B cell (primary cell): ENCODE measurements around the gene PNKD. TPM values are rescaled to one million over a fixed set of nuclear protein-coding genes. Genes with fewer than 3 reads are reported as not detected.
A peak's percentile ranks its signal among the peaks of the same experiment; 100 is the strongest.

Source experiments
- ATAC-seq: fragments of 200-7000 bp; cut with Tn5 transposase; one replicate; pipeline ENCODE4 v1.10.0; 2021; ENCODE audit warnings: low read depth, mild to moderate bottlenecking, moderate number of reproducible peaks, moderate library complexity
- CTCF ChIA-PET: fragments of 350-600 bp; sonication (Branson Sonifier 250); formaldehyde crosslinking; loops from one replicate; lab custom pipeline; 2021; ENCODE audit warnings: antibody characterized with exemption, inconsistent platforms; lab: Charles Lee
- POLR2A ChIA-PET: fragments of 350-600 bp; sonication (Branson Sonifier 250); formaldehyde crosslinking; loops from one replicate; lab custom pipeline; 2021; ENCODE audit warnings: antibody characterized with exemption; lab: Charles Lee
- DNase-seq: peaks from one replicate; pipeline ENCODE4 v3.0.0; 2013
- H2AFZ ChIP-seq: 2 replicates; pipeline ENCODE4 v1.6.1; 2012; ENCODE audit warnings: mild to moderate bottlenecking, low read depth, low read length; ENCODE audit not compliant: insufficient read depth, poor library complexity, severe bottlenecking
- H3K27ac ChIP-seq, 2 donors: 1 replicate in 1 of 2; 2 replicates in 1 of 2; pipeline ENCODE4 v1.5.1; 2012 to 2013; ENCODE audit warnings: low read length in 2 of 2, mild to moderate bottlenecking in 2 of 2, moderate library complexity in 1 of 2
- H3K27me3 ChIP-seq, 4 experiments: fragments of 200-600 bp in 1 of 4; sonication (generic) in 1 of 4; replicated peaks in 1 of 4; 1 replicate in 2 of 4; 2 replicates in 2 of 4; pipeline versions ENCODE4 v1.6.1 to v1.7.0; 2013 to 2016; ENCODE audit warnings: low read length in 3 of 4, mild to moderate bottlenecking in 2 of 4, mixed read lengths in 1 of 4, moderate library complexity in 1 of 4; ENCODE audit not compliant: insufficient read depth in 4 of 4, control insufficient read depth in 3 of 4; ENCODE audit errors: control extremely low read depth in 1 of 4
- H3K36me3 ChIP-seq, 2 experiments: replicated peaks in 1 of 2; 1 replicate in 1 of 2; 2 replicates in 1 of 2; pipeline versions ENCODE4 v1.6.1 to v1.7.1; 2013; ENCODE audit warnings: low read length in 1 of 2; ENCODE audit not compliant: insufficient read depth in 2 of 2, control insufficient read depth in 1 of 2; ENCODE audit errors: control extremely low read depth in 1 of 2, extremely low read depth in 1 of 2
- H3K4me1 ChIP-seq, 2 donors: fragments of 200-600 bp in 1 of 2; sonication (generic) in 1 of 2; 1 replicate in 1 of 2; 2 replicates in 1 of 2; pipeline versions ENCODE4 v1.5.1 to v1.6.1; 2013 to 2017; ENCODE audit warnings: low read length in 2 of 2; ENCODE audit not compliant: control insufficient read depth in 2 of 2, insufficient read depth in 2 of 2
- H3K4me2 ChIP-seq: replicated peaks from 2 replicates; pipeline ENCODE3; 2012; ENCODE audit warnings: mild to moderate bottlenecking, low read depth, low read length; ENCODE audit not compliant: poor library complexity, severe bottlenecking
- H3K4me3 ChIP-seq, 5 experiments: fragments of 200-600 bp in 1 of 5; sonication (generic) in 1 of 5; 1 replicate in 3 of 5; 2 replicates in 2 of 5; pipeline versions ENCODE4 v1.5.1 to v1.7.0; 2011 to 2016; ENCODE audit warnings: low read length in 4 of 5, mild to moderate bottlenecking in 4 of 5, low read depth in 2 of 5, control low read depth in 1 of 5, moderate library complexity in 1 of 5; ENCODE audit not compliant: insufficient read depth in 1 of 5; ENCODE audit errors: control extremely low read depth in 1 of 5, extremely low read depth in 1 of 5
- H3K79me2 ChIP-seq: fragments of 200-600 bp; sonication (generic); one replicate; pipeline ENCODE4 v1.6.0; 2016; ENCODE audit warnings: low read length; ENCODE audit not compliant: control insufficient read depth, insufficient read depth
- H3K9ac ChIP-seq: fragments of 200-600 bp; sonication (generic); 2 replicates; pipeline ENCODE4 v1.6.1; 2017; ENCODE audit warnings: mild to moderate bottlenecking, low read length, moderate library complexity
- H3K9me3 ChIP-seq, 3 donors: one replicate each; pipeline versions ENCODE4 v1.6.1 to v1.7.1; 2013; ENCODE audit warnings: low read length in 2 of 3; ENCODE audit not compliant: control insufficient read depth in 2 of 3, insufficient read depth in 1 of 3; ENCODE audit errors: control extremely low read depth in 1 of 3
- H4K20me1 ChIP-seq: 2 replicates; pipeline ENCODE4 v1.6.0; 2012; ENCODE audit warnings: mild to moderate bottlenecking, low read length; ENCODE audit not compliant: insufficient read depth, control insufficient read depth, poor library complexity, severe bottlenecking
- H3K27ac Mint-ChIP-seq: one replicate; pipeline ENCODE4 v1.8.0; 2021; ENCODE audit warnings: mixed read lengths
- H3K27me3 Mint-ChIP-seq: one replicate; pipeline ENCODE4 v1.8.0; 2021; ENCODE audit warnings: mixed read lengths
- H3K4me1 Mint-ChIP-seq: one replicate; pipeline ENCODE4 v1.8.0; 2021; ENCODE audit warnings: mixed read lengths
- H3K4me3 Mint-ChIP-seq: one replicate; pipeline ENCODE4 v1.8.0; 2021; ENCODE audit warnings: mixed read lengths
- H3K9me3 Mint-ChIP-seq: one replicate; pipeline ENCODE4 v1.8.0; 2022; ENCODE audit warnings: mixed read lengths; ENCODE audit not compliant: insufficient read depth
- CTCF ChIP-seq: fragments of 200-600 bp; IDR thresholded peaks from one replicate; pipeline ENCODE4 v1.8.0; 2022; ENCODE audit warnings: antibody characterized with exemption, mild to moderate bottlenecking
- EZH2 ChIP-seq: IDR thresholded peaks from 2 replicates; pipeline ENCODE4 v1.6.1; 2012; ENCODE audit warnings: borderline replicate concordance, low read depth, mild to moderate bottlenecking, moderate library complexity, low read length; ENCODE audit not compliant: insufficient read depth, poor library complexity, severe bottlenecking
- WGBS: methylation state at CpG from one replicate; pipeline ENCODE4 v1.1.5; 2013; ENCODE audit warnings: missing lambda C conversion rate; ENCODE audit not compliant: insufficient coverage; 5-methylcytosine and 5-hydroxymethylcytosine counted together
- intact Hi-C: fragments of 100-400 bp; cut with micrococcal nuclease; formaldehyde crosslinking; loops from one replicate; pipeline ENCODE4 v1.10.0; 2022
- polyA plus RNA-seq: library from polyadenylated mRNA; depleted of rRNA; stranded (reverse); fragments of >200 nt; gene quantifications from 2 replicates; pipeline ENCODE4 v1.2.3, GENCODE V29; 2012
- total RNA-seq, 2 donors: library from RNA; stranded (reverse); fragments of 120-200 nt in 1 of 2; gene quantifications; 1 replicate in 1 of 2; 2 replicates in 1 of 2; pipeline versions ENCODE4 v1.2.3 to v1.2.4, GENCODE V29; 2013 to 2022

The PNKD gene
- total and polyA plus RNA-seq, 2 donors (not counting 1 experiment from before 2014, with no cell fraction given): 29.7 to 55.8 TPM

GRCh38 chr2:218395090-218395444 lies 124.7 kb downstream of the PNKD start:
- ChIA-PET POLR2A (interaction anchor here (0.6 to 2.8 kb wide), 6 partner anchors 9 to 122 kb away, joined by 3 to 16 read pairs (median 4); no protein-coding TSS in a partner anchor), CTCF (interaction anchor here (1.2 to 6.8 kb wide), 7 partner anchors 25 to 264 kb away, joined by 3 to 77 read pairs (median 17); partner anchors contain the start of genes AAMP, BCS1L, CATIP and PNKD)
- WGBS: 93% methylated on average over 3 of the region's 6 CpGs
- Histone ChIP-seq H3K4me1 (peaks cover 34 to 58% of the 10 kb centered on the region in 2 donors), H2AFZ (no peak overlapping the region), H3K27ac (no peak overlapping the region), H3K79me2 (peaks cover 2% of the 10 kb centered on the region), H3K27me3 (no peaks in the 10 kb centered on the region), H3K4me3 (no peak overlapping the region), H3K4me2 (peak overlapping the region; percentile 90), H3K36me3 (no peaks in the 10 kb centered on the region), H3K9ac (no peak overlapping the region), H3K9me3 (peaks cover 0 to 19% (median 0%) of the 10 kb centered on the region in 3 donors), H4K20me1 (no peaks in the 10 kb centered on the region)
- TF ChIP-seq CTCF: no peak
- TF ChIP-seq EZH2: no peak
- peak overlapping the region; percentile 77 for H3K27ac Mint-ChIP-seq
- DNase-seq (no peak), ATAC-seq (no peak)
- H3K4me1 Mint-ChIP-seq: peaks cover 49% of the 10 kb centered on the region
- no peaks in the 10 kb centered on the region for H3K9me3 Mint-ChIP-seq
- H3K27me3 Mint-ChIP-seq: no peaks in the 10 kb centered on the region
- intact Hi-C loops: loop anchor here (2.0 to 5.0 kb wide), 4 partner anchors 38 to 992 kb away; partner anchors contain the start of genes CATIP, DNPEP and WNT10A
- peak overlapping the region; percentile 45 for H3K4me3 Mint-ChIP-seq

GRCh38 chr2:218395456-218395825 lies 125.1 kb downstream of the PNKD start:
- ChIA-PET POLR2A (interaction anchor here (0.6 to 2.8 kb wide), 8 partner anchors 9 to 123 kb away, joined by 3 to 16 read pairs (median 4); no protein-coding TSS in a partner anchor), CTCF (interaction anchor here (0.8 to 6.8 kb wide), 14 partner anchors 9 to 263 kb away, joined by 3 to 77 read pairs (median 8); partner anchors contain the start of genes AAMP, CATIP, CXCR1 and PNKD)
- ATAC-seq: no peak
- peak overlapping the region; percentile 78 for H3K9ac ChIP-seq
- peaks cover 5% of the 10 kb centered on the region for H3K79me2 ChIP-seq
- DNase-seq: no peak
- Mint-ChIP-seq H3K27ac (peak overlapping the region; percentile 99), H3K27me3 (no peaks in the 10 kb centered on the region), H3K9me3 (no peaks in the 10 kb centered on the region), H3K4me3 (peak overlapping the region; percentile 96), H3K4me1 (peaks cover 51% of the 10 kb centered on the region)
- peaks cover 34 to 58% of the 10 kb centered on the region in 2 donors for H3K4me1 ChIP-seq
- 74% methylated on average over 16 of the region's 16 CpGs for WGBS
- peak overlapping the region; percentile 90 for H3K4me2 ChIP-seq
- H3K4me3 ChIP-seq: peak overlapping the region; percentile 30 to 94 (median 89)
- no peaks in the 10 kb centered on the region for H3K36me3 ChIP-seq
- TF ChIP-seq CTCF (no peak), EZH2 (no peak)
- intact Hi-C loops: loop anchor here (2.0 to 5.0 kb wide), 4 partner anchors 38 to 992 kb away; partner anchors contain the start of genes CATIP, DNPEP and WNT10A
- no peaks in the 10 kb centered on the region for H4K20me1 ChIP-seq
- H3K9me3 ChIP-seq: peaks cover 0 to 19% (median 0%) of the 10 kb centered on the region in 3 donors
- H3K27ac ChIP-seq: peak overlapping the region; percentile 88 to 89
- H2AFZ ChIP-seq: peak overlapping the region; percentile 95
- no peaks in the 10 kb centered on the region for H3K27me3 ChIP-seq
